SK-N-SH treated with all-trans-retinoic acid at 6 μM for 48 hours (cell line): ENCODE measurements around the gene DNTTIP2.

Experiments
- ARNTL ChIP-seq: fragments of 450-650 bp; formaldehyde crosslinking; IDR thresholded peaks from 2 replicates; pipeline ENCODE4 v1.5.0; 2020; ENCODE audit warnings: low read depth, mild to moderate bottlenecking, moderate library complexity, borderline replicate concordance
- BACH2 ChIP-seq: fragments of 250-450 bp; sonication (Bioruptor Pico); IDR thresholded peaks from 2 replicates; pipeline ENCODE4 v1.9.0; 2021; ENCODE audit warnings: mild to moderate bottlenecking, borderline replicate concordance
- GLIS3 ChIP-seq: fragments of 250-450 bp; sonication (Bioruptor Pico); IDR thresholded peaks from 2 replicates; pipeline ENCODE4 v1.5.0; 2020; ENCODE audit warnings: mild to moderate bottlenecking, moderate library complexity
- RARB ChIP-seq: fragments of 250-450 bp; sonication (Bioruptor Pico); IDR thresholded peaks from 2 replicates; pipeline ENCODE4 v1.8.0; 2021; ENCODE audit warnings: mild to moderate bottlenecking, moderate library complexity
- SNAI2 ChIP-seq: fragments of 250-450 bp; sonication (Bioruptor Pico); IDR thresholded peaks from 2 replicates; pipeline ENCODE4 v1.5.0; 2020; ENCODE audit warnings: mild to moderate bottlenecking, moderate library complexity
- ZFP3 ChIP-seq: fragments of 250-450 bp; sonication (Bioruptor Pico); IDR thresholded peaks from 2 replicates; pipeline ENCODE4 v1.5.0; 2020; ENCODE audit warnings: mild to moderate bottlenecking, moderate library complexity
- ZFP30 ChIP-seq: fragments of 450-650 bp; formaldehyde crosslinking; IDR thresholded peaks from 2 replicates; pipeline ENCODE4 v1.5.0; 2022; ENCODE audit warnings: mild to moderate bottlenecking, moderate library complexity
- TF ChIP-seq, protein P1 (sequence below): fragments of 250-450 bp; sonication (Bioruptor Pico); IDR thresholded peaks from 2 replicates; pipeline ENCODE4 v1.5.0; 2020; ENCODE audit warnings: mild to moderate bottlenecking, moderate library complexity
- TF ChIP-seq, protein P2 (sequence below): fragments of 250-450 bp; sonication (Bioruptor Pico); IDR thresholded peaks from 2 replicates; pipeline ENCODE4 v1.8.0; 2020; ENCODE audit warnings: mild to moderate bottlenecking, moderate library complexity, borderline replicate concordance

DNA sequence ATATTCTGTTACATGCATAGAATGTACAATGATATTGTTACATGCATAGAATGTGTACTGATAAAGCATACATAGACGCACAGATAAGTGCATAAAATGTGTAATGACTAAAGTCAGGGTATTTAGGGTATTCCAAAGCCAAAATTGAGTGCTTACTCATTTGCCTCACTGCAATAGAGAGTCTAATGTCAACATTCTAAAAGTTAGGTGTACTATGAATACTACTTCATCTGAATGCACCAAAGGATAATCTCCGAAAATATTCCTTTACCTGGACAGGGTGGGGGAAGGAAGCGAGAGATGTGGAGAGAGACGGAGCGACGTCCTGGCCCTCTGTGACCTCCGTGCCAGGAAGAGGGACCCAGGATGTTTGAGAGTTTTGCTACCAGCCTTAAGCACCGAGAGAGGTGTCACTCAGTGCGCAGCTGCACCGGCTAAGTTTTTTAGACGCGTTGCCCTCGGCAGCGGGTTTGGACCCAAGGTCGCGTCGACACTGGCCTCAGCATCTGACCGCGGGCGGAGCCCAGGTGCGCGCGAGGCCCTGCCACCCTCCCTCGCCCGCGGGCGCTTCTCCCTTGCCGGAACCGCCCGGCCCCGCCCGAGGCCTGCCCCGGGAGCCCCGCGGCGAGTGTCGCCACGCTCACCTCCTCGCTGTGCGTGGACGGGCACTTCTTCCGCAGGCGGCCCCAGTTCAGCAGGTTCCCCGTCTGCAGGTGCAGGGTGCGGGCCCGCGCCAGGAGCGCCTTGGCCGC, 29.6 kb upstream of the DNTTIP2 start:
- no peak for TF ChIP-seq ZFP3 (CRISPR knock-in tag)
- TF ChIP-seq RARB = no peak
- TF ChIP-seq ZFP30 (CRISPR knock-in tag) = no peak
- no peak for TF ChIP-seq BACH2 (CRISPR knock-in tag)
- TF ChIP-seq, protein P1, sequence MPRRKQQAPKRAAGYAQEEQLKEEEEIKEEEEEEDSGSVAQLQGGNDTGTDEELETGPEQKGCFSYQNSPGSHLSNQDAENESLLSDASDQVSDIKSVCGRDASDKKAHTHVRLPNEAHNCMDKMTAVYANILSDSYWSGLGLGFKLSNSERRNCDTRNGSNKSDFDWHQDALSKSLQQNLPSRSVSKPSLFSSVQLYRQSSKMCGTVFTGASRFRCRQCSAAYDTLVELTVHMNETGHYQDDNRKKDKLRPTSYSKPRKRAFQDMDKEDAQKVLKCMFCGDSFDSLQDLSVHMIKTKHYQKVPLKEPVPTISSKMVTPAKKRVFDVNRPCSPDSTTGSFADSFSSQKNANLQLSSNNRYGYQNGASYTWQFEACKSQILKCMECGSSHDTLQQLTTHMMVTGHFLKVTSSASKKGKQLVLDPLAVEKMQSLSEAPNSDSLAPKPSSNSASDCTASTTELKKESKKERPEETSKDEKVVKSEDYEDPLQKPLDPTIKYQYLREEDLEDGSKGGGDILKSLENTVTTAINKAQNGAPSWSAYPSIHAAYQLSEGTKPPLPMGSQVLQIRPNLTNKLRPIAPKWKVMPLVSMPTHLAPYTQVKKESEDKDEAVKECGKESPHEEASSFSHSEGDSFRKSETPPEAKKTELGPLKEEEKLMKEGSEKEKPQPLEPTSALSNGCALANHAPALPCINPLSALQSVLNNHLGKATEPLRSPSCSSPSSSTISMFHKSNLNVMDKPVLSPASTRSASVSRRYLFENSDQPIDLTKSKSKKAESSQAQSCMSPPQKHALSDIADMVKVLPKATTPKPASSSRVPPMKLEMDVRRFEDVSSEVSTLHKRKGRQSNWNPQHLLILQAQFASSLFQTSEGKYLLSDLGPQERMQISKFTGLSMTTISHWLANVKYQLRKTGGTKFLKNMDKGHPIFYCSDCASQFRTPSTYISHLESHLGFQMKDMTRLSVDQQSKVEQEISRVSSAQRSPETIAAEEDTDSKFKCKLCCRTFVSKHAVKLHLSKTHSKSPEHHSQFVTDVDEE (CRISPR knock-in tag) = no peak
- no peak for TF ChIP-seq GLIS3 (CRISPR knock-in tag)
- TF ChIP-seq SNAI2 (CRISPR knock-in tag) = no peak
- no peak for TF ChIP-seq ARNTL (CRISPR knock-in tag)
- TF ChIP-seq, protein P2, sequence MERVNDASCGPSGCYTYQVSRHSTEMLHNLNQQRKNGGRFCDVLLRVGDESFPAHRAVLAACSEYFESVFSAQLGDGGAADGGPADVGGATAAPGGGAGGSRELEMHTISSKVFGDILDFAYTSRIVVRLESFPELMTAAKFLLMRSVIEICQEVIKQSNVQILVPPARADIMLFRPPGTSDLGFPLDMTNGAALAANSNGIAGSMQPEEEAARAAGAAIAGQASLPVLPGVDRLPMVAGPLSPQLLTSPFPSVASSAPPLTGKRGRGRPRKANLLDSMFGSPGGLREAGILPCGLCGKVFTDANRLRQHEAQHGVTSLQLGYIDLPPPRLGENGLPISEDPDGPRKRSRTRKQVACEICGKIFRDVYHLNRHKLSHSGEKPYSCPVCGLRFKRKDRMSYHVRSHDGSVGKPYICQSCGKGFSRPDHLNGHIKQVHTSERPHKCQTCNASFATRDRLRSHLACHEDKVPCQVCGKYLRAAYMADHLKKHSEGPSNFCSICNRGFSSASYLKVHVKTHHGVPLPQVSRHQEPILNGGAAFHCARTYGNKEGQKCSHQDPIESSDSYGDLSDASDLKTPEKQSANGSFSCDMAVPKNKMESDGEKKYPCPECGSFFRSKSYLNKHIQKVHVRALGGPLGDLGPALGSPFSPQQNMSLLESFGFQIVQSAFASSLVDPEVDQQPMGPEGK (CRISPR knock-in tag) = no peak
